Astrocyte (in vitro differentiated cells and primary cell): ENCODE measurements around the gene HACL1. TPM values are rescaled to one million over a fixed set of nuclear protein-coding genes. Genes with fewer than 3 reads are reported as not detected.

Source experiments
- DNase-seq: peaks from one replicate; pipeline ENCODE4 v3.0.0-alpha.2; 2010; ENCODE audit warnings: low read depth
- FAIRE-seq: peaks from 2 replicates; lab custom pipeline; 2011; peaks lifted over from hg19 to GRCh38; lab: Jason Lieb, UNC
- H2AFZ ChIP-seq: 2 replicates; pipeline ENCODE4 v1.6.0; 2012; ENCODE audit warnings: low read depth, low read length, inconsistent platforms
- H3K27ac ChIP-seq: 2 replicates; pipeline ENCODE4 v1.5.1; 2011; ENCODE audit warnings: low read depth, low read length, inconsistent platforms
- H3K27me3 ChIP-seq: 2 replicates; pipeline ENCODE4 v1.6.0; 2011; ENCODE audit warnings: low read length, inconsistent platforms; ENCODE audit not compliant: insufficient read depth
- H3K36me3 ChIP-seq: 2 replicates; pipeline ENCODE4 v1.5.1; 2011; ENCODE audit warnings: low read length, inconsistent platforms; ENCODE audit not compliant: insufficient read depth
- H3K4me1 ChIP-seq: 2 replicates; pipeline ENCODE4 v1.5.1; 2011; ENCODE audit warnings: low read length, inconsistent platforms; ENCODE audit not compliant: insufficient read depth
- H3K4me2 ChIP-seq: 2 replicates; pipeline ENCODE4 v1.6.0; 2012; ENCODE audit warnings: low read length, inconsistent platforms
- H3K4me3 ChIP-seq: 2 replicates; pipeline ENCODE4 v1.5.1; 2011; ENCODE audit warnings: low read depth, mild to moderate bottlenecking, low read length, inconsistent platforms; ENCODE audit not compliant: insufficient read depth
- H3K79me2 ChIP-seq: 2 replicates; pipeline ENCODE4 v1.6.0; 2012; ENCODE audit warnings: mild to moderate bottlenecking, low read length, inconsistent platforms; ENCODE audit not compliant: insufficient read depth
- H3K9ac ChIP-seq: 2 replicates; pipeline ENCODE4 v1.6.0; 2012; ENCODE audit warnings: mild to moderate bottlenecking, low read length, inconsistent platforms
- H3K9me3 ChIP-seq: 2 replicates; pipeline ENCODE4 v1.5.1; 2012; ENCODE audit warnings: low read depth, mild to moderate bottlenecking, low read length, inconsistent platforms; ENCODE audit not compliant: insufficient read depth
- H4K20me1 ChIP-seq: 2 replicates; pipeline ENCODE4 v1.6.0; 2012; ENCODE audit warnings: low read length, inconsistent platforms; ENCODE audit not compliant: insufficient read depth
- H3K27ac Mint-ChIP-seq: one replicate; pipeline ENCODE4 v1.8.0; 2021; ENCODE audit warnings: mild to moderate bottlenecking, mixed read lengths; ENCODE audit not compliant: unreplicated experiment
- H3K27me3 Mint-ChIP-seq: one replicate; pipeline ENCODE4 v1.8.0; 2021; ENCODE audit warnings: low read depth, mixed read lengths; ENCODE audit not compliant: unreplicated experiment
- H3K36me3 Mint-ChIP-seq: one replicate; pipeline ENCODE4 v1.8.0; 2021; ENCODE audit warnings: low read depth, mixed read lengths; ENCODE audit not compliant: unreplicated experiment
- H3K4me1 Mint-ChIP-seq: one replicate; pipeline ENCODE4 v1.8.0; 2021; ENCODE audit warnings: low read depth, mixed read lengths; ENCODE audit not compliant: unreplicated experiment
- H3K4me3 Mint-ChIP-seq: one replicate; pipeline ENCODE4 v1.8.0; 2021; ENCODE audit warnings: mild to moderate bottlenecking, moderate library complexity, mixed read lengths; ENCODE audit not compliant: unreplicated experiment
- H3K9me3 Mint-ChIP-seq: one replicate; pipeline ENCODE4 v1.8.0; 2021; ENCODE audit warnings: mild to moderate bottlenecking, mixed read lengths; ENCODE audit not compliant: unreplicated experiment
- CTCF ChIP-seq: IDR thresholded peaks from 2 replicates; pipeline ENCODE4 v1.5.1; 2011; ENCODE audit warnings: low read depth, mild to moderate bottlenecking, inconsistent platforms, low read length, moderate library complexity; ENCODE audit not compliant: insufficient read depth
- EZH2 ChIP-seq: IDR thresholded peaks from 2 replicates; pipeline ENCODE4 v1.6.1; 2012; ENCODE audit warnings: mild to moderate bottlenecking, low read length, inconsistent platforms; ENCODE audit not compliant: insufficient read depth
- total RNA-seq: library from RNA; stranded (reverse); gene quantifications from 2 replicates; pipeline ENCODE4 v1.2.1, GENCODE V29; 2021

The HACL1 gene
- total RNA-seq, 1 donor from 2014 or later: 17.8 TPM

DNA sequence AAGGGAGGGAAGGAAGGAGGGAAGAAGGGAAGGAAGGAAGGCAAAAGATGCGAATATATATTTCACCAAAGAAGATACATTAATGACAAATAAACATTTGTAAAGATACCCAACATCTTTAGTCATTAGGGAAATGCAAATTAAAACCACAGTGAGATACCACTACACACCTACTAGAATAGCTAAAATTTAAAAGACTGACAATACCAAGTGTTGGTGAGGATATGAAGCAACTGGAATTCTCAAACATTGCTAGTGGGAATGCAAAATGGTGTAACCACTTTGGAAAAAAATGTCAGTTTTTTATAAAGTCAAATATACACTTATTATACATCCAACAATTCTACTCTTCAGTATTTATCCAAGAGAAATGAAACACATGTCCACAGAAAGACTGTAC is 75.6 kb downstream of the HACL1 start:
- H3K79me2 ChIP-seq: no peaks in the 10 kb centered on the region
- no peak overlapping the region for H3K4me2 ChIP-seq
- no peak overlapping the region for H2AFZ ChIP-seq
- H3K27ac ChIP-seq: no peak overlapping the region
- Mint-ChIP-seq H3K27me3 (peaks cover 2% of the 10 kb centered on the region), H3K9me3 (no peaks in the 10 kb centered on the region), H3K4me3 (no peak overlapping the region), H3K27ac (no peak overlapping the region), H3K4me1 (peaks cover 15% of the 10 kb centered on the region), H3K36me3 (peaks cover 3% of the 10 kb centered on the region)
- no peaks in the 10 kb centered on the region for H4K20me1 ChIP-seq
- no peak overlapping the region for H3K9ac ChIP-seq
- no peaks in the 10 kb centered on the region for H3K4me1 ChIP-seq
- FAIRE-seq: no peak
- no peaks in the 10 kb centered on the region for H3K27me3 ChIP-seq
- DNase-seq: no peak
- TF ChIP-seq CTCF (no peak), EZH2 (no peak)
- H3K36me3 ChIP-seq: no peaks in the 10 kb centered on the region
- no peaks in the 10 kb centered on the region for H3K9me3 ChIP-seq
- H3K4me3 ChIP-seq: no peak overlapping the region

DNA sequence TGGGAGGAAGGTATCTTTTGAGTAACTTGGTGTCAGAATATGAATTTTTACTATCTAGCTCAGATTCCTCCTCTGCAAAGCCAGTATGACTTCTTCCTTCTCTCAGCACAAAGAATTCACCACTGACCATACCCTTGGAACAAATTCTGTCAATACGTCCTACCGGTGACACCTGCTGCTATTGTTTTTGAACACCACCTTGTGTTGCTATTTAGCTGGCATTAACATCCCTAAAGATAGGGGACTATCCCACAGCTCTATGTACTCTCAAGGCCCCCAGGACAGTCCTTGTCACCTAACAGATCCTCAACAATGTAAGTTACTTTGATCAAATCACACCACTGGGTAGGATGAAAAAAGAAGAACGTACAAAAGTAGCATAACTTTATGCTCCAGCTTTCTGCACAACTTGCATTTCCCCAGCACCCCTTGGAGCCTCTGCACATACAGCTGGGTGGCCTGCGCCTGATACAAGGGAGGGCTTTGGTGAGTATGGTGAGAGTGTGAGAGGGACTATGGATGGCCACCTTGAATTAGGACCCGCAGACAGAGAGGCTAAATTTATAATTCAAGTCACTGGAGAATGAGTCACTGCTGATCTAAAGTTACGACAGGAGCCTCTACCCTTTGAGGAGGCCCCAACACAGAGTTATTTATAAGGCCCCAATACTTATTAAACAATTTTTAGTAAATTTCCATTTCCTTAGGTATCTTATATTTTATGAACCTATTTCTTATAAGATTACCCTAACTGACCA is 77.5 kb downstream of the HACL1 start:
- no peaks in the 10 kb centered on the region for H3K36me3 Mint-ChIP-seq
- no peak overlapping the region for H3K4me2 ChIP-seq
- no peaks in the 10 kb centered on the region for H3K27me3 ChIP-seq
- no peak overlapping the region for H3K4me3 ChIP-seq
- no peak overlapping the region for H3K27ac Mint-ChIP-seq
- no peaks in the 10 kb centered on the region for H3K9me3 ChIP-seq
- peaks cover 4% of the 10 kb centered on the region for H3K27me3 Mint-ChIP-seq
- H3K9ac ChIP-seq: no peak overlapping the region
- no peaks in the 10 kb centered on the region for H3K79me2 ChIP-seq
- no peaks in the 10 kb centered on the region for H3K9me3 Mint-ChIP-seq
- no peak overlapping the region for H2AFZ ChIP-seq
- H3K4me3 Mint-ChIP-seq: no peak overlapping the region
- H3K36me3 ChIP-seq: no peaks in the 10 kb centered on the region
- H3K4me1 Mint-ChIP-seq: peaks cover 23% of the 10 kb centered on the region
- H3K4me1 ChIP-seq: no peaks in the 10 kb centered on the region
- FAIRE-seq (no peak), DNase-seq (no peak)
- no peak overlapping the region for H3K27ac ChIP-seq
- H4K20me1 ChIP-seq: no peaks in the 10 kb centered on the region
- TF ChIP-seq CTCF (no peak), EZH2 (no peak)

GRCh38 chr3:15522016-15522415 is 79.4 kb downstream of the HACL1 start:
- no peak for DNase-seq
- Mint-ChIP-seq H3K9me3 (no peaks in the 10 kb centered on the region), H3K27ac (peak overlapping the region; percentile 10), H3K4me1 (peaks cover 23% of the 10 kb centered on the region), H3K36me3 (no peaks in the 10 kb centered on the region), H3K4me3 (no peak overlapping the region), H3K27me3 (peaks cover 4% of the 10 kb centered on the region)
- H3K9me3 ChIP-seq: no peaks in the 10 kb centered on the region
- no peaks in the 10 kb centered on the region for H3K27me3 ChIP-seq
- H3K4me3 ChIP-seq: no peak overlapping the region
- FAIRE-seq: no peak
- no peaks in the 10 kb centered on the region for H4K20me1 ChIP-seq
- no peak overlapping the region for H3K4me2 ChIP-seq
- H3K36me3 ChIP-seq: no peaks in the 10 kb centered on the region
- TF ChIP-seq EZH2 (no peak), CTCF (no peak)
- no peak overlapping the region for H3K27ac ChIP-seq
- H3K4me1 ChIP-seq: no peaks in the 10 kb centered on the region
- H3K79me2 ChIP-seq: no peaks in the 10 kb centered on the region
- no peak overlapping the region for H2AFZ ChIP-seq
- no peak overlapping the region for H3K9ac ChIP-seq
